Stomach (tissue), 9 donors: ENCODE data around the gene C10orf105. TPM values are rescaled to one million over a fixed set of nuclear protein-coding genes. Genes with fewer than 3 reads are reported as not detected.

Source experiments
- DNase-seq, 2 donors: peaks; one replicate each; pipeline versions ENCODE4 v3.0.0 to v3.0.0-alpha.2; 2013 to 2019
- H3K27ac ChIP-seq, 5 donors: fragments of 200-600 bp in 4 of 5; sonication (generic) in 4 of 5; one replicate each; pipeline ENCODE4 v1.5.1; 2013 to 2019; ENCODE audit warnings: mild to moderate bottlenecking in 1 of 5, moderate library complexity in 1 of 5
- H3K27me3 ChIP-seq, 3 donors: fragments of 200-600 bp; sonication (generic); one replicate each; pipeline ENCODE4 v1.5.1; 2017 to 2019; ENCODE audit warnings: mixed run types in 1 of 3
- H3K36me3 ChIP-seq, 4 donors: fragments of 200-600 bp; sonication (generic); 1 replicate in 3 of 4; 2 replicates in 1 of 4; pipeline ENCODE4 v1.5.1; 2016 to 2019
- H3K4me1 ChIP-seq, 4 donors: fragments of 200-600 bp; sonication (generic); one replicate each; pipeline ENCODE4 v1.5.1; 2016 to 2019
- H3K4me3 ChIP-seq, 4 donors: fragments of 200-600 bp; sonication (generic) in 3 of 4; one replicate each; pipeline ENCODE4 v1.5.1; 2016 to 2019; ENCODE audit warnings: mild to moderate bottlenecking in 1 of 4
- H3K9me3 ChIP-seq, 4 donors: fragments of 200-600 bp; sonication (generic); one replicate each; pipeline ENCODE4 v1.5.1; 2016 to 2019
- EP300 ChIP-seq: sonication (generic); formaldehyde crosslinking; IDR thresholded peaks from one replicate; pipeline ENCODE4 v1.6.1; 2017; ENCODE audit warnings: antibody characterized with exemption
- POLR2A ChIP-seq, 4 donors: fragments of 450-650 bp; IDR thresholded peaks; one replicate each; pipeline ENCODE4 v1.6.1; 2016; ENCODE audit warnings: antibody characterized with exemption in 4 of 4, control low read depth in 2 of 4, mild to moderate bottlenecking in 1 of 4, moderate library complexity in 1 of 4
- POLR2AphosphoS5 ChIP-seq, 3 donors: sonication (generic); formaldehyde crosslinking; IDR thresholded peaks; one replicate each; pipeline ENCODE4 v1.6.1; 2016; ENCODE audit warnings: antibody characterized with exemption in 3 of 3
- whole genome bisulfite sequencing, 5 donors: extraction: QIAGEN DNeasy Blood & Tissue Kit in 3 of 5; methylation state at CpG; one replicate each; pipeline versions ENCODE4 v1.1.5 to v1.1.7; 2013 to 2018; 5-methylcytosine and 5-hydroxymethylcytosine counted together
- intact Hi-C: fragments of 100-400 bp; cut with DNase I; formaldehyde crosslinking; loops from one replicate; pipeline ENCODE4 v1.15.1; 2023; ENCODE audit warnings: low total_unique reads
- polyA plus RNA-seq, 3 donors: library from polyadenylated mRNA; stranded (reverse); fragments of 200-250 nt; gene quantifications; one replicate each; pipeline ENCODE4 v1.2.3, GENCODE V29; 2013
- total RNA-seq, 5 donors: library from RNA; depleted of rRNA; stranded (reverse); fragments of >200 nt; gene quantifications; one replicate each; pipeline versions ENCODE4 v1.1.0 to v1.2.3, GENCODE V29; 2014 to 2016
- TF ChIP-seq, protein P1 (sequence below), 7 experiments: fragments of 450-650 bp in 4 of 7; fragments of 200-600 bp in 3 of 7; sonication (generic) in 3 of 7; IDR thresholded peaks; one replicate each; pipeline ENCODE4 v1.5.1; 2016 to 2019; ENCODE audit warnings: antibody characterized with exemption in 7 of 7, control low read depth in 2 of 7, mild to moderate bottlenecking in 1 of 7
- donor health status: healthy with polysubstance abuse.
- donor health status: Bipolar disorder and iron deficiency.
- donor health status: healthy.

The C10orf105 gene
- total and polyA plus RNA-seq, 8 donors, result 0.03 TPM; not detected in 7

GRCh38 chr10:71752391-71753090 is 33.0 kb upstream of the C10orf105 start:
- Histone ChIP-seq H3K27me3 (no peaks in the 10 kb centered on the region), H3K4me3 (no peak overlapping the region), H3K27ac (peak overlapping the region; percentile 8 to 85 (median 59)), H3K4me1 (peaks cover 35 to 93% (median 59%) of the 10 kb centered on the region in 4 donors), H3K36me3 (peaks cover 26 to 64% (median 59%) of the 10 kb centered on the region in 4 donors), H3K9me3 (no peaks in the 10 kb centered on the region)
- intact Hi-C loops, result no loop called here
- WGBS, 5 donors, result 70 to 85% (median 75%) methylated on average over 7 to 8 of the region's 8 CpGs
- TF ChIP-seq POLR2AphosphoS5 (IDR thresholded peaks at IDR 0.05) (no peak), POLR2A (IDR thresholded peaks at IDR 0.05) (no peak), EP300 (no peak)
- TF ChIP-seq, protein P1, sequence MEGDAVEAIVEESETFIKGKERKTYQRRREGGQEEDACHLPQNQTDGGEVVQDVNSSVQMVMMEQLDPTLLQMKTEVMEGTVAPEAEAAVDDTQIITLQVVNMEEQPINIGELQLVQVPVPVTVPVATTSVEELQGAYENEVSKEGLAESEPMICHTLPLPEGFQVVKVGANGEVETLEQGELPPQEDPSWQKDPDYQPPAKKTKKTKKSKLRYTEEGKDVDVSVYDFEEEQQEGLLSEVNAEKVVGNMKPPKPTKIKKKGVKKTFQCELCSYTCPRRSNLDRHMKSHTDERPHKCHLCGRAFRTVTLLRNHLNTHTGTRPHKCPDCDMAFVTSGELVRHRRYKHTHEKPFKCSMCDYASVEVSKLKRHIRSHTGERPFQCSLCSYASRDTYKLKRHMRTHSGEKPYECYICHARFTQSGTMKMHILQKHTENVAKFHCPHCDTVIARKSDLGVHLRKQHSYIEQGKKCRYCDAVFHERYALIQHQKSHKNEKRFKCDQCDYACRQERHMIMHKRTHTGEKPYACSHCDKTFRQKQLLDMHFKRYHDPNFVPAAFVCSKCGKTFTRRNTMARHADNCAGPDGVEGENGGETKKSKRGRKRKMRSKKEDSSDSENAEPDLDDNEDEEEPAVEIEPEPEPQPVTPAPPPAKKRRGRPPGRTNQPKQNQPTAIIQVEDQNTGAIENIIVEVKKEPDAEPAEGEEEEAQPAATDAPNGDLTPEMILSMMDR (IDR thresholded peaks at IDR 0.05), result no peak
- DNase-seq, result no peak

- Histone ChIP-seq H3K4me3 (no peak overlapping the region), H3K36me3 (peaks cover 26 to 59% (median 57%) of the 10 kb centered on the region in 4 donors), H3K9me3 (no peaks in the 10 kb centered on the region), H3K4me1 (peaks cover 44 to 94% (median 61%) of the 10 kb centered on the region in 4 donors), H3K27ac (peak overlapping the region in 4 of 5 donors; percentile 20 to 85 (median 68)), H3K27me3 (no peaks in the 10 kb centered on the region)
- intact Hi-C loops, result no loop called here
- 82 to 98% (median 84%) methylated on average over 8 to 14 of the region's 14 CpGs for WGBS, 5 donors
- TF ChIP-seq EP300 (no peak), POLR2A (IDR thresholded peaks at IDR 0.05) (no peak), POLR2AphosphoS5 (IDR thresholded peaks at IDR 0.05) (no peak)
- TF ChIP-seq, protein P1 (IDR thresholded peaks at IDR 0.05), result no peak
- DNase-seq, result no peak
These were observed 32.1 kb upstream of the C10orf105 start for GRCh38 chr10:71751515-71752224.

DNA sequence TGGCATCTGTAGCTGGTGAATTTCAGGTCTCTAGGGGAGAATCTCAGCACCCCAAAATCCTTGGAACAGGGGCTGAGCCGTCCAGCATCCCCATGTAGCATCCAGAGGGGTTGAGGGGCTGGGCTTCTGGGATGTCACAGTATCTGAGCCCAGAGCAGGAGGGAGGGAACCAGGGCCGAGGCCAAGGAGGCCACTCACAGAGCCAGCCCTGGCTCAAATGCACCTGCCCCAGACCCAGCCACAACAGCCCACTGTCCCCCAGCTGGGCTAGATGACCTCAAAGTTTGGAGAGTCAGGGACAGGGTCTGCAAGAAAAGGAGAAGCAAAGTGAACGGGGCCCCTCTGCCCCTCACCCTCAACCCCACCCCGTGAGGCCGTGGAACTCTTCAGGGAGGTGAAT is 31.4 kb upstream of the C10orf105 start:
- Histone ChIP-seq H3K9me3 (no peaks in the 10 kb centered on the region), H3K27me3 (no peaks in the 10 kb centered on the region), H3K4me3 (no peak overlapping the region), H3K4me1 (peaks cover 51 to 97% (median 65%) of the 10 kb centered on the region in 4 donors), H3K36me3 (peaks cover 26 to 59% (median 57%) of the 10 kb centered on the region in 4 donors), H3K27ac (peak overlapping the region in 3 of 5 donors; percentile 55 to 85 (median 80))
- WGBS, 5 donors, result 84 to 89% (median 84%) methylated on average over 3 to 5 of the region's 5 CpGs
- no peak for DNase-seq
- intact Hi-C loops, result no loop called here
- TF ChIP-seq, protein P1 (IDR thresholded peaks at IDR 0.05), result no peak
- TF ChIP-seq POLR2AphosphoS5 (IDR thresholded peaks at IDR 0.05) (no peak), EP300 (no peak), POLR2A (IDR thresholded peaks at IDR 0.05) (no peak)

DNA sequence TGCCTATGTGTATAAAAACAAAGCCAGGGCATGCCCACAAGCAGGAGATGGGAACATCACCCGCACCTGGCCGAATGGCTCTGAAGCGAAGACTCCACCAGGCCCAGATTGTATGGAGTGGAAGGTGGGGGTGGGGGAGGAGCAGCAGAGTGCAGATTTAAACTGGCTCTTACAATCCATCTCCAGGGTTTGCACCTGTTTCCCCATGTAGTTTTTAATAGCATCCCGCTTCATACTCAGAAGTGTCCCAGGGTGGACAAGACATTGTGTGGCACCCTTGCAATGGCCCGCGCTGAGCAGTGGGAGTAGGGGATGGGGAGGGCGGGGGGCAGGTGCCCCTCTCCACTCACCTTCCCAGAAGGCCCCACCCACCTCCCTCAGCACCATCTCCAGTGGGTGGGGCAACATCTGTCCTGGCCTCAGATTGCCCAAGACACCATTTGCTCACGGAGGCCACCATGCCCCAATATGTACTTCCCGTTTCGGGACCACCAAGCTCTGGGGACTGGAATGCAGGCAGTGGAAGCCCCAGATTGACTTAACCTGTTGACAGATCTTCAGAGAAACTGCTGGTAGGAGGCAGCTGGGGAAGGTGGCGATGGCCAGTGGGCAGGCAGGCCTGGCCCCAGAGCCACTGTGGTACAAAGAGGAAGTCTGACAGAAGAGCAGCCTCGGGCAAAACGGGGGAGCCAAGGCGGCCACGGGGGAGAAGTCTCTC is 30.7 kb upstream of the C10orf105 start:
- no peaks in the 10 kb centered on the region for H3K27me3 ChIP-seq
- WGBS, 5 donors, result 83 to 92% (median 88%) methylated on average over 15 of the region's 15 CpGs
- peaks cover 49 to 97% (median 63%) of the 10 kb centered on the region in 4 donors for H3K4me1 ChIP-seq
- intact Hi-C loops, result no loop called here
- no peak for DNase-seq
- no peaks in the 10 kb centered on the region for H3K9me3 ChIP-seq
- peaks cover 26 to 57% (median 55%) of the 10 kb centered on the region in 4 donors for H3K36me3 ChIP-seq
- H3K4me3 ChIP-seq, result no peak overlapping the region
- peak overlapping the region in 4 of 5 donors; percentile 43 to 85 (median 77) for H3K27ac ChIP-seq
- no peak for TF ChIP-seq EP300
- TF ChIP-seq, protein P1 (IDR thresholded peaks at IDR 0.05), result no peak
- TF ChIP-seq POLR2AphosphoS5 (IDR thresholded peaks at IDR 0.05), result no peak
- TF ChIP-seq POLR2A (IDR thresholded peaks at IDR 0.05), result no peak
